ENCODE data around the gene KPNA5. TPM values are rescaled to one million over a fixed set of nuclear protein-coding genes. Genes with fewer than 3 reads are reported as not detected.
"Not testable (repeated sequence)": the region's sequence is repeated elsewhere in the genome, so short reads cannot be mapped to it uniquely, and the experiment has no call there.

The KPNA5 gene
- total RNA-seq, 1 donor from 2014 or later = 11.4 TPM

DNA sequence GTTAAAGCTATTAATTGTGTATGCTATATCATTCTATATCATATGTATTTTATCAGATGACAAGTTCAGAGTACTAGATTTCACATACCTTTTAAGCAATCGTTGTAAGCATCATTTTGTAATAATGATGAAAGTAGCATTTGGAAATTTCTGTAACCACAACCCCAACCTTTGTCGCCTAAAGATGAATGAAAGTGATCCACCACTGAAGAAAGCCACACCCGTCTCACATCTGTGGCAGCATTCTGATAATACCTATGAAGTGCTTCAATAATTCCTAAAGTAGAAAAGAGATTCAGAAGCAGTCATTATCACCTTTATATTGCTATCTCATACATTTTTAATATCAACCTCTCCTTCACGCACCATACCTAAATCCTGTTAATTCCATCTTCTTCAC lies 29.1 kb upstream of the KPNA5 start:
- Mint-ChIP-seq H3K27ac (ENCODE audit: unreplicated experiment) (no peak overlapping the region), H3K36me3 (ENCODE audit: low read depth, unreplicated experiment) (peaks cover 8% of the 10 kb centered on the region), H3K4me3 (ENCODE audit: unreplicated experiment) (no peak overlapping the region), H3K27me3 (ENCODE audit: unreplicated experiment) (no peaks in the 10 kb centered on the region), H3K9me3 (ENCODE audit: unreplicated experiment) (no peaks in the 10 kb centered on the region), H3K4me1 (ENCODE audit: unreplicated experiment) (peaks cover 2% of the 10 kb centered on the region)
- no peak for DNase-seq (ENCODE audit: low spot score)
- TF ChIP-seq, protein P1, sequence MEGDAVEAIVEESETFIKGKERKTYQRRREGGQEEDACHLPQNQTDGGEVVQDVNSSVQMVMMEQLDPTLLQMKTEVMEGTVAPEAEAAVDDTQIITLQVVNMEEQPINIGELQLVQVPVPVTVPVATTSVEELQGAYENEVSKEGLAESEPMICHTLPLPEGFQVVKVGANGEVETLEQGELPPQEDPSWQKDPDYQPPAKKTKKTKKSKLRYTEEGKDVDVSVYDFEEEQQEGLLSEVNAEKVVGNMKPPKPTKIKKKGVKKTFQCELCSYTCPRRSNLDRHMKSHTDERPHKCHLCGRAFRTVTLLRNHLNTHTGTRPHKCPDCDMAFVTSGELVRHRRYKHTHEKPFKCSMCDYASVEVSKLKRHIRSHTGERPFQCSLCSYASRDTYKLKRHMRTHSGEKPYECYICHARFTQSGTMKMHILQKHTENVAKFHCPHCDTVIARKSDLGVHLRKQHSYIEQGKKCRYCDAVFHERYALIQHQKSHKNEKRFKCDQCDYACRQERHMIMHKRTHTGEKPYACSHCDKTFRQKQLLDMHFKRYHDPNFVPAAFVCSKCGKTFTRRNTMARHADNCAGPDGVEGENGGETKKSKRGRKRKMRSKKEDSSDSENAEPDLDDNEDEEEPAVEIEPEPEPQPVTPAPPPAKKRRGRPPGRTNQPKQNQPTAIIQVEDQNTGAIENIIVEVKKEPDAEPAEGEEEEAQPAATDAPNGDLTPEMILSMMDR (IDR thresholded peaks at IDR 0.05; ENCODE audit: unreplicated experiment) = no peak

DNA sequence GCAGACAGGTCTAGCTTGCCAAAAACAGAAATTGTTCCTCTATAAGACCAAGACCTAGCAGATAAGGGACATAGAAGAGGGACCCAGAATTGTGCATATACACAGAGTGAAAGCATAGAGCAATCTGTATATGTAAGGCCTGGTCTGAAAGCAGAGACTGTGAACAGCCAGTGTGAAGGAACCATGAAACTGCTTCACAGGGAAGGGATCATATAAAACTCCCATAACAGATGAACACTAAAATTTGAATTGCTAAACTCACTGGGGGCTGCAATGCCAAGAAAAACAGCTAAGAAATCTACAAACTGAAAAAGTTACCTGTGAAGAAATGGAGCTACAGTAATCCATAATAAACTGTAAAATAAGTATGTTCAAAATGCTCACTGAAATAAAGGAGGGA lies 19.4 kb upstream of the KPNA5 start:
- Mint-ChIP-seq H3K36me3 (ENCODE audit: low read depth, unreplicated experiment) (no peaks in the 10 kb centered on the region), H3K4me3 (ENCODE audit: unreplicated experiment) (no peak overlapping the region), H3K27ac (ENCODE audit: unreplicated experiment) (no peak overlapping the region), H3K4me1 (ENCODE audit: unreplicated experiment) (peaks cover 5% of the 10 kb centered on the region), H3K27me3 (ENCODE audit: unreplicated experiment) (no peaks in the 10 kb centered on the region), H3K9me3 (ENCODE audit: unreplicated experiment) (no peaks in the 10 kb centered on the region)
- DNase-seq (ENCODE audit: low spot score) = no peak
- TF ChIP-seq, protein P1 (IDR thresholded peaks at IDR 0.05; ENCODE audit: unreplicated experiment) = no peak

DNA sequence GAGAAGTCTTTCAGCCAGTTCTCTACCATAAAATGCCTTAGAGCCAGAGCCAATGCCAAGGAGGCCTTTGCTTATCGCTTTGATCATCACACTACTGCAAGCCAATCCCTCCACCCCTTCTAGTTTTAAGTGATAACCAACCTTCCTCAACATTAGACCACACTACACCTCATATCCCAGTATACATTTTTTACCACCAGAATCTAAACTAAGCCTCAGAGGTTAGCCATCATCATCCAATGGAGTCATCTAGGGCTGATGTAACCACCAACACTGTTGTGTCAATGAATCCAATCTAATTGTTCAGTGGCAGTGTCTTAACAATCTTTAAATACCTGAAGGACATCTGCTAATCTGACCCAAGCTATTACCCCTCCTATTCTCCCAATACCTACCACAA lies 18.8 kb upstream of the KPNA5 start:
- H3K4me3 Mint-ChIP-seq (ENCODE audit: unreplicated experiment) = no peak overlapping the region
- no peaks in the 10 kb centered on the region for H3K36me3 Mint-ChIP-seq (ENCODE audit: low read depth, unreplicated experiment)
- H3K4me1 Mint-ChIP-seq (ENCODE audit: unreplicated experiment) = peaks cover 5% of the 10 kb centered on the region
- DNase-seq (ENCODE audit: low spot score) = no peak
- no peaks in the 10 kb centered on the region for H3K9me3 Mint-ChIP-seq (ENCODE audit: unreplicated experiment)
- H3K27ac Mint-ChIP-seq (ENCODE audit: unreplicated experiment) = peak overlapping the region; percentile 33
- TF ChIP-seq, protein P1 (IDR thresholded peaks at IDR 0.05; ENCODE audit: unreplicated experiment) = no peak
- H3K27me3 Mint-ChIP-seq (ENCODE audit: unreplicated experiment) = no peaks in the 10 kb centered on the region

DNA sequence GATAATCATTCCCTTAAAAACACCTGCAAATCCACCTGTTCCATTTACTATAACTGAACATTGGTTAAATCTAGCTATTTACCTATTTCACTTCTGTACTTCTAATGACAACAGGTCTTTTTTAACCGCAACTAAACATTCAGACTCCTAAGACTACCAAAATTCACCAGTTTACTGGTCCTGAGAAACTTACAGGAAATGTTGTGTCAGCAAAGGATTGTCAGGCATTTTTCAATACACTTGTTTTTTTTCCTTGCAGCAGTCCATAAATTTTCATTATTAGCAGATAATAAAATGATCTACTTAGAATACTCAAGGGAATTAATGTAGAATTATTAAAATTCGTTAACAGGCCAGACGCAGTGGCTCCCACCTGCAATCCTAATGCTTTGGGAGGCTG lies 17.7 kb upstream of the KPNA5 start:
- DNase-seq (ENCODE audit: low spot score) = no peak
- Mint-ChIP-seq H3K36me3 (ENCODE audit: low read depth, unreplicated experiment) (no peaks in the 10 kb centered on the region), H3K27ac (ENCODE audit: unreplicated experiment) (no peak overlapping the region), H3K9me3 (ENCODE audit: unreplicated experiment) (no peaks in the 10 kb centered on the region), H3K4me1 (ENCODE audit: unreplicated experiment) (peaks cover 5% of the 10 kb centered on the region), H3K4me3 (ENCODE audit: unreplicated experiment) (no peak overlapping the region), H3K27me3 (ENCODE audit: unreplicated experiment) (no peaks in the 10 kb centered on the region)
- TF ChIP-seq, protein P1 (IDR thresholded peaks at IDR 0.05; ENCODE audit: unreplicated experiment) = no peak

DNA sequence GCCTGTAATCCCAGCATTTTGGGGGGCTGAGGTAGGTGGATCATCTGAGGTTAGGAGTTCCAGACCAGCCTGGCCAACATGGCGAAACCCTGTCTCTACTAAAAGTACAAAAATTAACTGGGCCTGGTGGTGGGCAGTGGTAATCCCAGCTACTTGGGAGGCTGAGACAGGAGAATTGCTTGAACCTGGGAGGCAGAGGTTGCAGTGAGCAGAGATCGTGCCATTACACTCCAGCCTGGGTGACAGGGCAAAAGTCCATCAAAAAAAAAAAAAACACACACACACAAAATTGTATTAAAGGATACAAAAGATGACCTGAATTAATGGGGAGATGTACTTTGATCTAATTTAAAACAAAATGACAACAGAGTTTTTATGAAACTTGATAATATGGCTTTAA lies 16.8 kb upstream of the KPNA5 start:
- not testable (repeated sequence) for H3K4me3 Mint-ChIP-seq (ENCODE audit: unreplicated experiment); H3K36me3 Mint-ChIP-seq (ENCODE audit: low read depth, unreplicated experiment); H3K27ac Mint-ChIP-seq (ENCODE audit: unreplicated experiment); H3K9me3 Mint-ChIP-seq (ENCODE audit: unreplicated experiment); DNase-seq (ENCODE audit: low spot score); H3K4me1 Mint-ChIP-seq (ENCODE audit: unreplicated experiment); H3K27me3 Mint-ChIP-seq (ENCODE audit: unreplicated experiment)

DNA sequence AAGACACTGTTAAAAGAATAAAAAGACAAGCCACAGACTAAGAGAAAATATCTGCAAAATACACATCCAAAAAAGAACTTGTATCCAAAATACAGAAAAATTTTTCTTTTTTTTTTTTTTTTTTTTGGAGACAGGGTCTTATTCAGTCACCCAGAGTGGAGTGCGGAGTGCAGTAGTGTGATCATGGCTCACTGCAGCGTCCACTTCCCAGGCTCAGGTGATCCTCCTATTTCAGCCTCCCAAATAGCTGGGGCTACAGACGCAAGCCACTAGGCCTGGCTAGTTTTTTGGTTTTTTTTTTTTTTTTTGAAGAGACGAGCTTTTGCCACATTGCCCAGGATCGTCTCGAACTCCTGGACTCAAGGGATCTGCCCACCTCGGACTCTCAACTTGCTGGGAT lies 15.5 kb upstream of the KPNA5 start:
- Mint-ChIP-seq H3K9me3 (ENCODE audit: unreplicated experiment) (no peaks in the 10 kb centered on the region), H3K36me3 (ENCODE audit: low read depth, unreplicated experiment) (no peaks in the 10 kb centered on the region), H3K27me3 (ENCODE audit: unreplicated experiment) (no peaks in the 10 kb centered on the region), H3K27ac (ENCODE audit: unreplicated experiment) (no peak overlapping the region), H3K4me3 (ENCODE audit: unreplicated experiment) (no peak overlapping the region), H3K4me1 (ENCODE audit: unreplicated experiment) (peaks cover 5% of the 10 kb centered on the region)
- no peak for DNase-seq (ENCODE audit: low spot score)
- TF ChIP-seq, protein P1 (IDR thresholded peaks at IDR 0.05; ENCODE audit: unreplicated experiment) = no peak

Data from endothelial cell (in vitro differentiated cells).